GM18951 (cell line): ENCODE measurements around the gene H6PD.

Experiments
- POLR2A ChIP-seq: IDR thresholded peaks from 4 replicates; pipeline ENCODE4 v1.6.1; 2011; ENCODE audit warnings: mild to moderate bottlenecking; ENCODE audit not compliant: insufficient read length, insufficient read depth; ENCODE audit errors: extremely low read depth
- in situ Hi-C: fragments of 300-500 bp; cut with MboI; formaldehyde crosslinking; loops from one replicate; pipeline ENCODE4 v1.12.0; 2022; ENCODE audit warnings: low sequenced_read_pairs, mixed read lengths, inconsistent platforms; ENCODE audit not compliant: unreplicated experiment

H6PD gene

GRCh38 chr1:9273177-9273576 lies 38.6 kb downstream of the H6PD start:
- no peak for TF ChIP-seq POLR2A
- in situ Hi-C loops: no loop called here

GRCh38 chr1:9275161-9275560 lies 40.6 kb downstream of the H6PD start:
- TF ChIP-seq POLR2A: no peak
- in situ Hi-C loops: no loop called here

GRCh38 chr1:9275567-9276034 lies 41.0 kb downstream of the H6PD start:
- no peak for TF ChIP-seq POLR2A
- in situ Hi-C loops: no loop called here

GRCh38 chr1:9278116-9278515 lies 43.5 kb downstream of the H6PD start:
- no peak for TF ChIP-seq POLR2A
- in situ Hi-C loops: no loop called here

- in situ Hi-C loops: no loop called here
- no peak for TF ChIP-seq POLR2A
These were observed 44.1 kb downstream of the H6PD start for GRCh38 chr1:9278585-9279153.

GRCh38 chr1:9279172-9279840 lies 44.7 kb downstream of the H6PD start:
- in situ Hi-C loops: no loop called here
- TF ChIP-seq POLR2A: no peak

- in situ Hi-C loops: loop anchor here (10.0 kb wide), 2 partner anchors 175 to 205 kb away; no protein-coding TSS in a partner anchor
- TF ChIP-seq POLR2A: no peak
These were observed 45.7 kb downstream of the H6PD start for GRCh38 chr1:9280015-9280860.

GRCh38 chr1:9281071-9281827 lies 46.7 kb downstream of the H6PD start:
- TF ChIP-seq POLR2A: no peak
- in situ Hi-C loops: loop anchor here (10.0 kb wide), 2 partner anchors 174 to 204 kb away; no protein-coding TSS in a partner anchor

- TF ChIP-seq POLR2A: no peak
- in situ Hi-C loops: loop anchor here (10.0 kb wide), 2 partner anchors 173 to 203 kb away; no protein-coding TSS in a partner anchor
These were observed 47.5 kb downstream of the H6PD start for GRCh38 chr1:9281908-9282695.

- no peak for TF ChIP-seq POLR2A
- in situ Hi-C loops: loop anchor here (10.0 kb wide), 2 partner anchors 172 to 202 kb away; no protein-coding TSS in a partner anchor
These were observed 48.1 kb downstream of the H6PD start for GRCh38 chr1:9282696-9282955.

GRCh38 chr1:9284061-9284460 lies 49.5 kb downstream of the H6PD start:
- no peak for TF ChIP-seq POLR2A
- in situ Hi-C loops: loop anchor here (10.0 kb wide), 2 partner anchors 171 to 201 kb away; no protein-coding TSS in a partner anchor

- no peak for TF ChIP-seq POLR2A
- in situ Hi-C loops: loop anchor here (10.0 kb wide), 2 partner anchors 168 to 198 kb away; no protein-coding TSS in a partner anchor
These were observed 52.0 kb downstream of the H6PD start for GRCh38 chr1:9286556-9286955.
